Tibial nerve (tissue), 3 donors: ENCODE measurements around the gene RHBG.

Source experiments
- POLR2A ChIP-seq, 2 donors: fragments of 450-650 bp; IDR thresholded peaks; one replicate each; pipeline ENCODE4 v1.6.1; 2017; ENCODE audit warnings: antibody characterized with exemption in 2 of 2, mild to moderate bottlenecking in 2 of 2, moderate library complexity in 2 of 2
- TF ChIP-seq, protein P1 (sequence below), 5 experiments: fragments of 200-600 bp in 3 of 5; fragments of 450-650 bp in 2 of 5; sonication (generic) in 3 of 5; IDR thresholded peaks; one replicate each; pipeline ENCODE4 v1.5.1; 2016 to 2019; ENCODE audit warnings: antibody characterized with exemption in 5 of 5, mild to moderate bottlenecking in 3 of 5, moderate library complexity in 2 of 5

DNA sequence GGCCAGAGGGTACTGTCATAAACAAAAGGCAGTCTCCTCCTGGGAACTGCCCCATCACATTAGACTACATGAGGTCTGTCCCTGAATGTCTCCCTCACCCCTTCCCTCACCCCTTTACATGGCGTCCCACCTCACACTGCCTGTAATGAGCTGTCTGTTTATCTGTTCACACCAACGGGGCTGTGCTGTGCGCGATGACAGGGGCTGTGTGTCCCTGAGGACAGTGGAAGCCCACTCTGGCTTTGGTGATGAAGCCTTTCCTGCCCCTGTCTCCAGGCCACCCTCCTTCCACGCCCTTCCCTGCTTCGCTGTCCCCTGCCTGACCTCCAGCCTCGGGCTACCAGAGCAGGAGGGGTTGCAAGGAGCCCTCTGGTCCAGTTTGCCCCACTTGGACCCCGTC is 22.7 kb downstream of the RHBG start:
- TF ChIP-seq, protein P1, sequence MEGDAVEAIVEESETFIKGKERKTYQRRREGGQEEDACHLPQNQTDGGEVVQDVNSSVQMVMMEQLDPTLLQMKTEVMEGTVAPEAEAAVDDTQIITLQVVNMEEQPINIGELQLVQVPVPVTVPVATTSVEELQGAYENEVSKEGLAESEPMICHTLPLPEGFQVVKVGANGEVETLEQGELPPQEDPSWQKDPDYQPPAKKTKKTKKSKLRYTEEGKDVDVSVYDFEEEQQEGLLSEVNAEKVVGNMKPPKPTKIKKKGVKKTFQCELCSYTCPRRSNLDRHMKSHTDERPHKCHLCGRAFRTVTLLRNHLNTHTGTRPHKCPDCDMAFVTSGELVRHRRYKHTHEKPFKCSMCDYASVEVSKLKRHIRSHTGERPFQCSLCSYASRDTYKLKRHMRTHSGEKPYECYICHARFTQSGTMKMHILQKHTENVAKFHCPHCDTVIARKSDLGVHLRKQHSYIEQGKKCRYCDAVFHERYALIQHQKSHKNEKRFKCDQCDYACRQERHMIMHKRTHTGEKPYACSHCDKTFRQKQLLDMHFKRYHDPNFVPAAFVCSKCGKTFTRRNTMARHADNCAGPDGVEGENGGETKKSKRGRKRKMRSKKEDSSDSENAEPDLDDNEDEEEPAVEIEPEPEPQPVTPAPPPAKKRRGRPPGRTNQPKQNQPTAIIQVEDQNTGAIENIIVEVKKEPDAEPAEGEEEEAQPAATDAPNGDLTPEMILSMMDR (IDR thresholded peaks at IDR 0.05): no peak
- no peak for TF ChIP-seq POLR2A (IDR thresholded peaks at IDR 0.05)
